HG02642 (cell line): Measurements from ENCODE around the gene NPDC1.
A peak's percentile ranks its signal among the peaks of the same experiment; 100 is the strongest.
"Not testable (repeated sequence)": the region's sequence is repeated elsewhere in the genome, so short reads cannot be mapped to it uniquely, and the experiment has no call there.

Experiments
- ATAC-seq: cut with Tn5 transposase; IDR thresholded peaks from one replicate; pipeline ENCODE4 v1.9.1; 2021; ENCODE audit warnings: mild to moderate bottlenecking; ENCODE audit not compliant: unreplicated experiment, poor library complexity

NPDC1 gene

GRCh38 chr9:137076636-137077009 is 30.6 kb upstream of the NPDC1 start:
- no peak for ATAC-seq

DNA sequence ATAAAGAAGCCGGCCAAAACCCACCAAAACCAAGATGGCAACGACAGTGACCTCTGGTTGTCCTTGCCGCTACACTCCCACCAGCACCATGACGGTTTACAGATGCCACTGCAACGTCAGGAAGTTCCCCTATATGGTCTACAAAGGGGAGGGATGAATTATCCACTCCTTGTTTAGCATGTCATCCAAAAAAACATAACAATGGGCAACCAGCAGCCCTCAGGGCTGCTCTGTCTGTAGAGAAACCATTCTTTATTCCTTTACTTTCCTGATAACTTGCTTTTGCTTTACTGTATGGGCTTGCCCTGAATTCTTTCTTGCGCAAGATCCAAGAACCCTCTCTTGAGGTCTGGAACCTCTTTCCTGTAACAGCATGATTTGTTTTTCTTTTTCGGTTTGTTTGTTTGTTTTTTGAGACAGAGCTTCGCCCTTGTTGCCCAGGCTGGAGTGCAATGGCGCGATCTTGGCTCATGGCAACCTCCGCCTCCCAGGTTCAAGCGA is 29.3 kb upstream of the NPDC1 start:
- no peak for ATAC-seq

DNA sequence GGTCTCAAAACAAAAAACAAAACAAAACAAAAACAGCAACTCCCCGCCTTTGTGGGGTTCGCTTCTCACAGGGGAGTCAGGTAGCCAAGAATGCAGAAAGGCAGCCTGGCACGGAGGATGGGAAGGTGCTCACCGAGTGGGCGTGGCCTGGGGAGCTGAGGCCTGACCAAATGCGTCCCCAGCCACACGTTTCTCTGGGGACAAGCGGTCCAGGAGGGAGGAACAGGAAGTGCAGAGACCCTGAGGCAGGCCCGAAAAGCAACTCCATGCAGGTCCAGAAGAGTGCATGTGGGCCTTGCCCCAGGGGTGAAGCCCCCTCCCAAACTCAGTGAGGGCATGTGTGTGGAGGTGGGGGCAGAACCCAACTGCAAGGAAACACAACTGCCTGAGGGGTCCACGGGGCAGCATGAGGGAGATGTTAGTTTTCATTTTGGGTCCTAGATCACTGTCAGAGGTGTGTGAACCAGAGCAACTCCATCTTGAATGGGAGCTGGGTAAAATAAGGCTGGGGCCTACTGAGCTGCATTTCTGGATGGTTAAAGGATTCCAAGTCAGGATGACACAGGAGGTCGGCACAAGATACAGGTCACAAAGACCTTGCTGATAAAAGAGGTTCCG is 28.8 kb upstream of the NPDC1 start:
- no peak for ATAC-seq

DNA sequence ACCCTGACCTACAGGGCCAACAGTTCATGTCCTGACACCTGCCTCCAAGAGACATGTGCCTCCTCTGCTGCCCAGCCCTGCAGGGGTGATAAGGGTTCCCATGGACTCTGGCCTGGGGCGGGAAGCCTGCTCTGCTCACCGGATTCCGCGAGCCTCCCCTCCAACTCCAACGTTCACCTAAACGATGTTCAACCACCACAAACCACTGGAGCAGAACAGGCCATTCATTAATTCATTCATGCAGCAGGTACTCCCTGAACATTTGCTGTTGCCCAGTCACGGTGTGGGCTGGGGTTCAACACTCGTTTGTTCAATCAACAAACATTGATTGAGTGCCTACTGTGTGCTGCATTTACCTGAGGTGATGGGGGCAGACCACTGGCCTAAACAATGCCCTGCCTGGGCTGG is 28.0 kb upstream of the NPDC1 start:
- ATAC-seq, result no peak

DNA sequence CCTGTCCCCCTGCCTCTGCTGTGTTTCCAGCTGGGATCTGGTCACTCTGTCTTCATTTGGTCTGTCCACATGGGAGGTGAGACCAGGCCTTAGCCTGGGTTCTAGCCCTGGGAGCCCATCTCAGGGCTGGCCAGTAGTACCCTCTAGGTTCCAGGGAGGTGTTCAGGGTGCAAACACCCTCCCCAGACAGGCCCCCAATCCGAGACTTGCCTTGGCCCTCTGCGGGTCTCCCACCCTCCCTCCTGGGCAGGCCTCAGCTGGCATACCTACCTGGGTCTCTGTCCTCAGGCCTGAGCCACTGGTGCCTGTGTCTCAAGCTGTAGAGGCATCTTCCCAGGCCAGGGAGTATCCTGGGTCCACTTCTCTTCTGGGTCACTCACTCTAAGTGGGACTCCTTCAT is 25.3 kb upstream of the NPDC1 start:
- ATAC-seq, result no peak

GRCh38 chr9:137070906-137071275 is 24.9 kb upstream of the NPDC1 start:
- ATAC-seq, result peak; percentile 3

GRCh38 chr9:137070201-137070905 is 24.4 kb upstream of the NPDC1 start, which contains the start of gene SAPCD2:
Gene SAPCD2, minus strand, starts transcription at chr9:137070557. Its CDS starts 97 bp downstream, at chr9:137070460.
- ATAC-seq, result peak; percentile 81

DNA sequence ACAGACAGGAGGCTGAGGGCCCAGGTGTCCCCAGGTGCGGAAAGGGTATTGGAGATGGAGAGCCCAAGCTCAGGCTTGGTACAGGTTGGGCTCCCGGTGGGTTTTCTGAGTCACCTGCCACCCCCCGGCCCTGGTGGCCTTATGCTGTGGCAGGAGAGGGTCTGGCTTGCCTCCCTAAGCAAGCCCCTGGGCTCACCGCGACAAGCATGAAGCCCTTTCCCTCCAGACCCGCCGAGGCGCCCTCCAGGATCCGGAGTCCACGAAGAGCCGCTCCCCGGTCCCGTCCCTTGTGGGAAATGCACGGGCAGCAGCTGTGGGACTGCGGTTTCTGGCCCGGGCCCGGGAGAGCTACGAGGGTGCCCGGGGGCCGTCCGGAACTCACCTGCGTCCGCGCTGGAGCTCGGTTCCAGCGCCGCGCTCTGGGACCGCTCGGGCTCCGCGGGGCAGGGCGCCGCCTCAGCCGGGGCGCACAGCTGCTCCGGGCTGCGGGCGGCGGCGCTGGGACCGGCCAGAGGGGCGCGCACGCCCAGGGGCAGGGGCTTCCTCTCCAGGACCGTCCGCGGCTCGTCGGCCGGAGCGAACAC is 23.6 kb upstream of the NPDC1 start:
- ATAC-seq, result peak; percentile 8

DNA sequence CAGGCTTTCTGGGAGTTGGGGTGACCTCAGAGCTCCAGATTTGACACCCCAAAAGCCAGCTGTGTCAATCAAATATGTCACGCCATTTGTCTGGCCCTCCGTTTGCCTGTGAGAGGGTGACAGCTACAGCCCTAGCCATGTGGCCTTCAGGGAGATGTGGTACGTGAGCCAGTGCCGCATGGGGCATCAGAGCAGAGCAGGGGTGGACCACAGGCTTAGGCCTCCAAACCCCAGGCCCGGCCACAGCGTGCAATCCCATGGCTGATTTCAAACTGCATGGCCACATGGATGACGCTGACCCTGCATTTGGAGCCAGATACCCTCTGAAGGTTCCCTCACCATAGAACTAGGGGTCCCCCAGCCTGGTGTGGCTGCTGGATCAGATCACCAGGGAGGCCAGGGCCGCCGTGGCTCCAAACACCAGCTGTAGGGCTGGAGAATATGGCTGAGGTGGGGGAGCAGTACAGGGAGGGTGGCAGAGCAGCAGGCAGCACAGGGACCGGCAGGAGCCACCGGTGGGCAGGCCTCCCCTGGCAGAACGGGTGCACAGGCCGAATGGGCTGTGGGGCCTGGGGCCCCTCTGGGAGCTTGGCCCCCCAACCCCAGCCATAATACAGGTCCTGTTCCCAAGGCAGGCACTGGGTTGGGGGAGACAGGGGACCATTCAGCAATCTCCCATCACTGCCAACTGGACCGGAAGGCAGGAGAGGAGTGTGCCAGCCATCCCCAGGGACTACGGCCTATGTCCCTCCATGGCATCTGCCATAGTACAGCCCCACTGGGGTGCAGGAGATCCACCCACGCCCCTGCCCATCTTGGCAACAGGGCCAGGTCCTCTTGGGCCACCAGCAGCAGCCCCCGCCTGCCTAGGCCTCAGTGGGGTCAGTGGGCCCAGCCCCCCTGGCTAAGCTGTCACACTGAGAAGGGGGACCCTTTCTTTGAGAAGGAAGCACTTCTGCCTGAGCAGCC is 22.8 kb upstream of the NPDC1 start:
- no peak for ATAC-seq

DNA sequence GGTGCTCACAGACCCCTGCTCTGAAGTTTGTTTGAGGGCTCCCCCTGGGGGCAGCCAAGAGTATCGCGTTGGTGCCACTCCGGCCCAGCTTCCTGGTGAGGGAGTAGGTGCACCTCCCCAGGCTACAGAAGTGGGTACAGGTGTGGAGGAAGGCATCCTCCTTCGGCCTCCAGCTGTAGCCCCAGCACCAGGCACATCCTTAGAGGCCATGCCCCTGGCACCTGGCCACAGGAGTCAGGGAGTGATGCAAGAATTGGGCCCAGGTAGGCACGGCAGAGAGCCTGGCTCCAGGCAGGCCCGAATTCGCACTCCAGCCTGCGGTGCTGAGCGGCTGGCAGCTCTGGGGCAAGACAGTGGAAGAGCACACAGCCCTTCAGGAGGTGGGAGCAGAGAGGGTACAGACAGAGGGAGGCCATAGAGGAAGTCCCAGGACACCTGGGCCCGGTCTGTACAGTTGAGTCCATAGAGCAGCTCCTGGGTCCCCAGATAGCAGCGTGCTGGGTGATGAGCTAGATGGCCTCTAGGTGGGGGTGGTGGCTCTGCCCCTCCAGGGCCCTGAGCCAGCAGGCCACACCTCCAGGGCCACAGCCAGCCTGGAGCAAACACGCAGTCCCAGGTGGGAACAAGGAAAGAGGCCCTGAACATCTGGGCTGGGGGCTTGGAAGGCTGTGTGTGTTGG is 22.0 kb upstream of the NPDC1 start:
- ATAC-seq, result peak; percentile 36

GRCh38 chr9:137066096-137066861 is 20.3 kb upstream of the NPDC1 start:
- no peak for ATAC-seq

DNA sequence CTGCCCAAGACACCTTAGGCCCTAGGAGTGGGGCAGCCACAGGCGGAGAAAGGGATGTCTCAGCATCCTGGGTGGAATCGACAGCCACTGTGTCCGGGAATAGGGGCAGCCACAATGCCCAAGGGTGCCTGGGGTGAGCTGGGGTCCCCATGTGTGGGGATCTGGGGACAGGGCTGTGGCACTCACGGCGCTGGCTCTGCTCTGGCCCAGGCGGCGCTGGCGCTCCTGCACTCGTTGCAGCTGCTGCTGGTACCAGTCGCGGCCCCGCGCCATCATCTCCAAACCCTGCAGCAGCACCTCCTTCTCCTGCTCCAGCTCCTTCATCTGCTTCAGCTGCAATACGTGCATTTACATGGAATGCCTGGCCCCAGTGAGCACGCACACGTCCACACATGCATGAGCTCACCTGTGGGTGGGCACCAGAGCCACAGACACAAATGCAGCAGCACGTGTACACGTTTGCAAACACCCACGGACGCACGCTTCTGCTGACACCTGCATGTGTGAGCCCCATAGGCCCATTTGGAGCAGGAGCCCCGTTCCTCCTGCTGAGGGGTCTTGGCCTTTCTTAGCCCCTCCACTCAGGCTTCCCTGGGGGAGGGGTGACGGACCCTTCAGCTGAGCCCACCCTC is 19.5 kb upstream of the NPDC1 start:
- ATAC-seq, result no peak

DNA sequence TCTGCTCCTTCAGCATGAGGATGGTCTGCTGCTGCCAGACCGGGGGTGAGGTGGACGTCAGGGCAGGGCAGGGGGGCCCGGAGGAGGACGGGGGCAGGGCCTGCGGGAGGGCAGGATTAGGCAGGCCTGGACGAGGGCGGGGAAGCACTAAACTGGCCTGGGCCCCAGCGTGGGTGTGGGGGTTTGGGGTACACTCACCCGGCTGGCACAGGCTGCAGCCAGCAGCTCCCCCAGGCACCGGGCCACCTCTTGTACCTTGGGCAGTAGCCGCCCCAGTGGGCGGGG is 18.8 kb upstream of the NPDC1 start:
- no peak for ATAC-seq

GRCh38 chr9:137064027-137064879 is 18.3 kb upstream of the NPDC1 start:
- ATAC-seq, result no peak

DNA sequence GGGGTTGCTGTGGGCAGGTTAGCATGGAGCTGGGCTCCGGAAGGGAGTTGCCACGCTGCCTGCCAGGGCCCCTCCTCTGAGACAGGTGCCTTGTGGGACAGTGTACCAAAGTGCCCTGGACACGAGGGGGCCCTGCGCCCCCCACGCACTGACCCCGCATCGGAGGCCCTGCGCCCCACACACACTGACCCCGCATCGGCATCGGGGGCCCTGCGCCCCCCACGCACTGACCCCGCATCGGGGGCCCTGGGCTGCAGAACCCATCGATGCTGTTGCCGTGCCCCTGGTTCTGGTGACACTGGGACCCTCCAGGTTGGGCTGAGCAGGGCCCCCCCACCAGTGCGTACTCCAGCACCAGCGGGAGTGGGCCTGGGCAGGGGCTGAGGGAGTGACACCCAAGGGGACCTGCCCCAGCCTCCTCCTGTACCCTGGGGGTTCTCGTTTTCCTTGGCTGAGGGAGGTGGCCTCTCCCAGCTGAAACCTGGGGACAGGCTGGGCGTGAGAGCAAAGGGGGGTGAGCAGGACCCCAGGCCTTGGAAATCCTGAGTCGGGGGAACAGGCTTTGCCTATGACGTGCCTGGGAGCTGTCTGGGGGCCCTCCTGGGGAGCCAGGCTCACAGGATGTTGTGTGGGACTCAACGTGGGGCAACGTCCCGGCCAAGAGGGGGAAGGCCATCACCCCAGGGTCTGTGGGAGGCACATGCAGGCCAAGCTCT is 17.5 kb upstream of the NPDC1 start:
- no peak for ATAC-seq

GRCh38 chr9:137062798-137063197 is 16.8 kb upstream of the NPDC1 start:
- ATAC-seq, result not testable (repeated sequence)

DNA sequence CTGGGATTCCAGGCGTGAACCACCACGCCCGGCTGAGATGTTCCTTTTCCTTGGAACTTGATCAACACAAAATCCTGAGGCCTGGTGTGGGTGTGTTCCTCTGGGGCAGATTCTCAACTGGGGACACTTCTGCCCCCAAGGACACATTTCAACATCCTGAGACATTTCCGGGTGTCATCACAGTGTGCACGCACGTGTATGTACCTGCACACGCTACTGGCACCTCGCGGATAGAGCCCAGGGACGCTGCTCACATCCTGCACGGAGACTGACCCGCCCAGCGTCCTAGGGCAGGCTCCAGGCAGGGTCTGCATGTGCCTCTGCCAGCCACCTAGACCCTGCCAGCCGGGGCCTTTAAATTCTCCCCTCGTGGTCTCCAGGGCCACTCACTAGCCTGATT is 16.4 kb upstream of the NPDC1 start:
- ATAC-seq, result no peak
